ENCODE data around the gene ADNP. TPM values are rescaled to one million over a fixed set of nuclear protein-coding genes. Genes with fewer than 3 reads are reported as not detected.

ADNP gene
- total and polyA plus RNA-seq, 2 of the 13 experiments (the other 11 are each of a cell fraction or from before 2014, with no cell fraction given), result 21.0 to 21.5 TPM

GRCh38 chr20:50958615-50959542, 27.6 kb upstream of the ADNP start, which contains the start of gene MOCS3 (continued):
- TF ChIP-seq PAXIP1 (CRISPR knock-in tag; conservative IDR thresholded peaks at IDR 0.05), result no peak; the same call in 1 of the 2 replicates
- peak; percentile 82; the same call in 1 of the 2 replicates for TF ChIP-seq ZNF20 (CRISPR knock-in tag; IDR thresholded peaks at IDR 0.05)
- peak; percentile 29 for TF ChIP-seq ZNF280D (CRISPR knock-in tag; IDR thresholded peaks at IDR 0.05)
- peak; percentile 38; the same call in 1 of the 2 replicates for TF ChIP-seq ZNF747 (CRISPR knock-in tag; IDR thresholded peaks at IDR 0.05; ENCODE audit: borderline replicate concordance)
- peak; percentile 96 for TF ChIP-seq ATF1 (CRISPR knock-in tag; IDR thresholded peaks at IDR 0.05)
- peak; percentile 89; the same call in 1 of the 2 replicates for TF ChIP-seq SATB2 (CRISPR knock-in tag; IDR thresholded peaks at IDR 0.05)
- TF ChIP-seq ZGPAT (CRISPR knock-in tag; IDR thresholded peaks at IDR 0.05), result peak; percentile 79
- no peak; the same call in 1 of the 2 replicates for TF ChIP-seq CSRNP2 (CRISPR knock-in tag; conservative IDR thresholded peaks at IDR 0.05; ENCODE audit: low read depth)
- TF ChIP-seq ZBTB49 (CRISPR knock-in tag; IDR thresholded peaks at IDR 0.05; ENCODE audit: borderline replicate concordance), result no peak
- TF ChIP-seq DMTF1 (CRISPR knock-in tag; IDR thresholded peaks at IDR 0.05), result no peak
- TF ChIP-seq KLF13 (CRISPR knock-in tag; IDR thresholded peaks at IDR 0.05), result peak; percentile 96
- TF ChIP-seq MATR3 (CRISPR knock-in tag; IDR thresholded peaks at IDR 0.05), result no peak

All from HepG2 (cell line).